ENCODE measurements around the gene KCNA1. TPM values are rescaled to one million over a fixed set of nuclear protein-coding genes. Genes with fewer than 3 reads are reported as not detected.

Gene KCNA1
- total and polyA plus RNA-seq, 2 experiments from 2014 or later, result 0.27 TPM; not detected in 1

GRCh38 chr12:4911316-4911994, 1.8 kb downstream of the KCNA1 start:
- TF ChIP-seq CTCF (IDR thresholded peaks at IDR 0.05; ENCODE audit: poor library complexity) (no peak), EZH2 (IDR thresholded peaks at IDR 0.05; ENCODE audit: borderline replicate concordance) (no peak), EZH2phosphoT487 (IDR thresholded peaks at IDR 0.05; ENCODE audit: low read depth, severe bottlenecking, unreplicated experiment) (no peak)
- Histone ChIP-seq H3K79me2 (no peaks in the 10 kb centered on the region), H3K36me3 (replicated peaks; ENCODE audit: insufficient read depth, low read depth) (no peaks in the 10 kb centered on the region), H3K4me1 (ENCODE audit: insufficient read depth) (peaks cover 14% of the 10 kb centered on the region), H3K9me2 (replicated peaks; ENCODE audit: insufficient read depth) (no peaks in the 10 kb centered on the region), H3K9me3 (ENCODE audit: low read depth) (no peaks in the 10 kb centered on the region), H3K27ac (no peak overlapping the region), H3K4me3 (no peak overlapping the region), H2AFZ (no peak overlapping the region), H3K27me3 (peaks cover 99% of the 10 kb centered on the region), H4K20me1 (ENCODE audit: insufficient read depth, poor library complexity, severe bottlenecking) (no peaks in the 10 kb centered on the region), H3K4me2 (no peak overlapping the region)
- WGBS (ENCODE audit: low lambda C conversion rate, missing lambda C conversion rate), result 92% methylated on average over 57 of the region's 61 CpGs
- no peak for DNase-seq (ENCODE audit: low spot score)

- Histone ChIP-seq H3K4me2 (no peak overlapping the region), H4K20me1 (ENCODE audit: insufficient read depth, poor library complexity, severe bottlenecking) (no peaks in the 10 kb centered on the region), H3K36me3 (replicated peaks; ENCODE audit: insufficient read depth, low read depth) (no peaks in the 10 kb centered on the region), H3K9me3 (ENCODE audit: low read depth) (no peaks in the 10 kb centered on the region), H3K4me1 (ENCODE audit: insufficient read depth) (peaks cover 8% of the 10 kb centered on the region), H3K79me2 (no peaks in the 10 kb centered on the region), H2AFZ (no peak overlapping the region), H3K4me3 (no peak overlapping the region), H3K9me2 (replicated peaks; ENCODE audit: insufficient read depth) (no peaks in the 10 kb centered on the region), H3K27me3 (peaks cover 99% of the 10 kb centered on the region), H3K27ac (no peak overlapping the region)
- TF ChIP-seq EZH2phosphoT487 (IDR thresholded peaks at IDR 0.05; ENCODE audit: low read depth, severe bottlenecking, unreplicated experiment) (no peak), CTCF (IDR thresholded peaks at IDR 0.05; ENCODE audit: poor library complexity) (no peak), EZH2 (IDR thresholded peaks at IDR 0.05; ENCODE audit: borderline replicate concordance) (no peak)
- WGBS (ENCODE audit: low lambda C conversion rate, missing lambda C conversion rate), result 90% methylated on average over 4 of the region's 4 CpGs
- no peak for DNase-seq (ENCODE audit: low spot score)
Measured at GRCh38 chr12:4914720-4915119, 5.0 kb downstream of the KCNA1 start.

GRCh38 chr12:4915752-4916151, 6.0 kb downstream of the KCNA1 start:
- DNase-seq (ENCODE audit: low spot score), result no peak
- no peaks in the 10 kb centered on the region for H3K79me2 ChIP-seq
- TF ChIP-seq EZH2phosphoT487 (IDR thresholded peaks at IDR 0.05; ENCODE audit: low read depth, severe bottlenecking, unreplicated experiment), result no peak
- TF ChIP-seq CTCF (IDR thresholded peaks at IDR 0.05; ENCODE audit: poor library complexity), result no peak
- TF ChIP-seq EZH2 (IDR thresholded peaks at IDR 0.05; ENCODE audit: borderline replicate concordance), result no peak
- H3K4me3 ChIP-seq, result no peak overlapping the region
- H3K27me3 ChIP-seq, result peaks cover 97% of the 10 kb centered on the region
- no peaks in the 10 kb centered on the region for H3K36me3 ChIP-seq (replicated peaks; ENCODE audit: insufficient read depth, low read depth)
- no peak overlapping the region for H3K4me2 ChIP-seq
- H3K4me1 ChIP-seq (ENCODE audit: insufficient read depth), result no peaks in the 10 kb centered on the region
- H3K9me3 ChIP-seq (ENCODE audit: low read depth), result no peaks in the 10 kb centered on the region
- H2AFZ ChIP-seq, result no peak overlapping the region
- 85% methylated on average over 4 of the region's 4 CpGs for WGBS (ENCODE audit: low lambda C conversion rate, missing lambda C conversion rate)
- no peak overlapping the region for H3K27ac ChIP-seq
- no peaks in the 10 kb centered on the region for H3K9me2 ChIP-seq (replicated peaks; ENCODE audit: insufficient read depth)
- H4K20me1 ChIP-seq (ENCODE audit: insufficient read depth, poor library complexity, severe bottlenecking), result no peaks in the 10 kb centered on the region
